Urothelium cell line (cell line): ENCODE measurements around the gene FHAD1.
"Not testable (repeated sequence)": the region's sequence is repeated elsewhere in the genome, so short reads cannot be mapped to it uniquely, and the experiment has no call there.

ENCODE experiments used
- DNase-seq: peaks from one replicate; pipeline ENCODE4 v3.0.0; 2011; ENCODE audit warnings: low spot score, mixed read lengths
- FAIRE-seq: peaks from 2 replicates; lab custom pipeline; 2011; peaks lifted over from hg19 to GRCh38; lab: Jason Lieb, UNC

FHAD1 gene

DNA sequence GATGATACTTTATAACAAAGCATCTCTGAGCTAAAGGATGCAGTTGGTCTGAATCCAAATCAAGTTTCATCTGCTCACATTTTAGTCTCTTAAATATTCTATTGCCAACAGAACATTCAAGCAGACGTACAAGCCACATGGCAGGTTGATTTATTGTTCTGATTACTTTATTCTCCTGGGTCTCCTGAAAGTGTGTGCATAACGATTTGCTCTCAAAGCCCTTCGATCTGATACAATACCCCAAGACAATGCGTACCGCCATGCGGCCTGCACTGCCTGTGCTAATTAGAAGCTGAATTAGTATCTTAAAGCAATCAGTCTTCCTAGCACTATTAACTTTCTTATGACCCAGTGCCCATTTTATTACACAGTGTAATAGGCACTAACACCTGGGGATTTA, 56.9 kb downstream of the FHAD1 start:
- DNase-seq (no peak), FAIRE-seq (no peak)

DNA sequence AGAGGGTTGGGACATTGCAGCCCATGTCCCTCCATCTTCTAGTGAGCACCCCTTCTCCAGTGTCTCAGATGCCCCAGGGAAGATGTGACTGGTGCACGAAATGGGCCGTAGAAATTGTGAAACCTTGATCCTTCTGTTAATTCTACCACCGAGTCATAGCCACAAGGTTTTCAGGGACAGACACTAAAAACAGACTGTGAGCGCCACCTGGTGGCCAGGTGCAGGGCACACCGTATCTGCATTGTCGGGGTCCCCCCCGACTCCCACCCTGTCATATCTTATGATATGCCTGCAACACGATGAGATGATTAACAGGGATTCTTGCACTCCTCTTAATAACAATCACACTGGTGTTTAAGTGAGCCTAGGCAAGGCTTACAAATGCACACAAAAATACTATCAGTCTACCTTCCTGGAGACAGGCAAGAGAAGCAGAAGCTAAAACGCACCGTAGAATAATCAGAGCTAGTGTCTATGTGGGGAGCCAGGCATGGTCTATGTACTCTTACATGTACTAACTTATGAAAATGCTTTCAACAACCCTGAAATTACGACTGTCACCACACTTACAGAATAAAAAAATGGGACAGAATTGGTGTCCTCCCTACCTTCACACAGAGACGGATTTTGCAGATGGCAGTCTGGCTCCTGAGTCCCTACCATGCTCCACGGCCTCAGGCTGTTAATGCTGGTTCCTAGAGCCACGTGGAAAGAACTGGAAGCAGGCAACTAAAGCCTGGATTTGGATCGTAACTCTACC, 57.9 kb downstream of the FHAD1 start:
- FAIRE-seq, result no peak

DNA sequence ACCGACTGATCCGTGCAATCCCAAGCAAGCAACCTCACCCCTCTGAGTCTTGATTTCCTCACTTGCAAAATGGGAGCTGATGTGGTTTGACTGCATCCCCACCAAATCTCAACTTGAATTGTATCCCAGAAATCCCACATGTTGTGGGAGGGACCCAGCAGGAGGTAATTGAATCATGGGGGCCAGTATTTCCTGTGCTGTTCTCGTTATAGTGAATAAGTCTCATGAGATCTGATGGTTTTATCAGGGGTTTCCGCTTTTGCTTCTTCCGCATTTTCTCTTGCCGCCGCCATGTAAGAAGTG, 58.4 kb downstream of the FHAD1 start:
- no peak for DNase-seq
- no peak for FAIRE-seq

More for the DNA sequence above, 57.9 kb downstream of the FHAD1 start:
- peak; percentile 65 for DNase-seq

DNA sequence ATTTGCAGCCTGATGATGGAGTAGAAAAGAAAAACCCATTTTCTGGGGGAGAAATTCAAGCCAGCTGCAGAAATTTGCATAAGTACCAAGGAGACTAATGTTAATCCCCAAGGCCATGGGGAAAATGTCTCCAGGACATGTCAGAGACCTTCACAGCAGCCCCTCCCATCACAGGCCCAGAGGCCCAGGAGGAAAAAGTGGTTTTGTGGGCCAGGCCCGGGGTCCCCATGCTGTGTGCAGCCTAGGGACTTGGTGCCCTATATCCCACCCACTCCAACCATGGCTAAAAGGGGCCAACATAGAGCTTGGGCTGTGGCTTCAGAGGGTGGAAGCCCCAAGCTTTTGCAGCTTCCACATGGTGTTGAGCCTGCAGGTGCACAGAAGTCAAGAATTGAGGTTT, 59.3 kb downstream of the FHAD1 start:
- FAIRE-seq, DNase-seq: not testable (repeated sequence)

DNA sequence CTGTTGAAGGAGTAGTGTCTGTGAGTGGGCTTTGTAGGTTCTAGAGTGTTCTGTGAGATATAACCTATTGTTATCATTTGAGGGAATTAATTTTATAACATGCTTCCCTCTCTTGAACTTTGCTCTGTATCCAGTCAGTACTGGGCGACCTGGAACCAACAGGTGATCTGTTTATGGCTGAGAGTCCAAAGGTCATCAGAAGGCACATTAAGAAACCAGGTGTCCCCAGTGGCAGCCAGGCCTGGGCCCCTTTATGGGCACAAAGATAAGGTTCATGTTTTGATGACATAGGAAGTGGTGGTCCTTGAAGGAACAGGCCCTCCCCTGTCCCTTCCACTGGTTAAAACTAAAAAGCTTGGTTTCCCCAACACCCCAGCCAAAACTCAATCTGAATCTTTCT, 61.1 kb downstream of the FHAD1 start:
- FAIRE-seq, result no peak

DNA sequence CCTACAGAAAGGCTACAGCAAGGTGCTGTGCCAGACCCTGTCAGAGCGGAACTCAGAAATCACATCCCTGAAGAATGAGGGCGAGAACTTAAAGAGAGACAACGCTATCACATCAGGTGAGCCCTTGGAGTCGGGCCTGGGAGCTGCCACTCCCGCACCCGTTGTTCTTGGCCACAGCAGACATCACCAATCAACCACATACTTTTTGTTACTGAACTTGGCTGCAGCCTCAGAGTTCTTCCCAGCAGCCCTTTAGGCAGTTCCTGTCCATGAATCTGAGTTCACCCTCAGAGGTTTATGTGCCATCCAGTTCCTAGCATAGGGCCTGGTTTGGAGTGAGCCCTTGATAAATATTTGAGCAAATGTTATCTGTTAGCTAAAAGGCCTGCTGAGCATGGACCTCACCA, 61.6 kb downstream of the FHAD1 start:
- DNase-seq (no peak), FAIRE-seq (no peak)

More for the DNA sequence above, 61.1 kb downstream of the FHAD1 start:
- no peak for DNase-seq

DNA sequence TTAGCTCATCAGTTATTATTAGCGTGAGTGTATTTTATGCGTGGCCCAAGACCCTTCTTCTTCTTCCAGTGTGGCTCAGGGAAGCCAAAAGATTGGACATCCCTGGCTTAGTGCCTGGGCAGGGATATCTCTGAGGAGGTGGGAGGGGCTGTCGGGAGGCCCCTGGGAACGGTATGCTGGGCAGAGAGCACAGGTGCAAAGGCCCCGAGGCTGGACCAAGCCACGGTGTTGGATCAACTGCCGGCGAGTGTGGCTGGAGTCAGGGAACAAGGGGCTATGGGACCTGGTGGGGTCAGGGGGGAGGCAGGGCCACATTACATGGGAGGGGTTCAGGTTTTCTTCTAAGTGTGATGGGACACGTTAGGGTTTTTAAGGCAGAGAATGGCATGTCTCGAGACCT, 62.7 kb downstream of the FHAD1 start:
- no peak for DNase-seq
- FAIRE-seq, result no peak

DNA sequence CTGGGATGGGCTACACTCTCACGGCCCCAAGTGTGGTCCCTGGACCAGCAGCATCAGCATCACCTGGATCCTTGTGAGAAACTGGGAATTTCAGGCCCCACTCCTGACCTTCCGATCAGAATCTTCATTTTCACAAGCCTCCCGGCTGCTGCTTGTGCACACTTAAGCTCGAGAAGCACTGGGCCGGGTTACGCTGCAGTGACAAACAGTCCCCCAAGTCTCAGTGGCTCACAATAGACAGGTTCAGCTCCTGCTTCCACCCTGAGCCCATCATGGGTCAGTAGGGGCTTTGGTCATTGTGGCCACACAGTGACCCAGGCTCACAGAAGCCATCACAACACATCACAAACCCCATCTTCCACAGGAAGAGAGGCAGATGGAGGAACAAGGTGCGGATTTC, 63.5 kb downstream of the FHAD1 start:
- DNase-seq, result no peak
- FAIRE-seq, result no peak

DNA sequence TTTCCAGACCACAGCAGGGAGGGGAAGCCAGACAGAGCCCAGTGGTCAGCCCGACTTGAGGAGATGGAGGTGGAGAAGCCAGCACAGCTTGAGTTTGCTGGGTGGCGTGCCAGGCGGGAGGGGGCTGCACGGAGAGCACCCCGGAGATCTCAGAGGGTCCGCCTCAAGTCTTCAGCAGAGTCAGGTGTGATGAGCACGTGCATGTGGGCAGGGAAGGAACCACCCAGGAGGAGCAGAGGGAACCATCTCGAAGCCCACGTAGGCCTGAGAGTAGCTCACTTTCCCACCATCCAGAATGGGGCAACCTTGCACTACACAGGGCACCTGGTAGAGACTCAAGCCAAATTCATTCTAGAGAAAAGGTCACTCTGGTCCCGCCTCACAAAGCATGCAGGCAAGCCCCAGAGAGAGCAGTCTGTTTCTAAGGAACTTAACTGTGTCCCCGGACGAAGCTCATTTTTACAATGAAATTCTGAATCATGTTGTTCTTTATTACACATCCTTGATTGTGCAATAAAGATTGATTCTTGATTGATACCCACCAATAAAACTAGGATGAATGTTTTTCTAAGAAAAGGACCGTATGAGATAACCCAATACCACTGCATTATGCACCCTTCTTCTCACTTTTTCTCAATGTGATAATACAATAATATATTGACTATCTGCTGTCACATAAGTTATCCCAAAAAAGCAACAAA, 64.2 kb downstream of the FHAD1 start:
- DNase-seq, result no peak
- FAIRE-seq, result no peak

DNA sequence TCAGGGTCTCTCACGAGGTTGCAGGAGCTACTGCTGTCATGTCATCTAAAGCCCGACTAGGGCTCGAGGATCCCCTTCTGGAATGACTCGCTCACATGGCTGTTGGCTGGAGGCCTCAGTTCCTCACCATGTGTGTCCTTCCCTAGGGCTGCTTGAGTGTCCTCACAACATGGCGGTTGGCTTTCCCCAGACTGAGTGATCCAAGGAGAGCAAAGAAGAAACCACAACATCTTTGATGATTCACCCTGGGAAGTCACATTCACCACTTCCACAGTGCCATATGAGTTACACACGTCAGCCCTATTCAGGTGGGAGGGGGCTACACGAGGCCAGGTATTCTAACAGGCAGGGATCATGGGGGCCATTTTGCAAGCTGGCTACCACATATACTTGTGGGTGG, 64.9 kb downstream of the FHAD1 start:
- no peak for DNase-seq
- no peak for FAIRE-seq

DNA sequence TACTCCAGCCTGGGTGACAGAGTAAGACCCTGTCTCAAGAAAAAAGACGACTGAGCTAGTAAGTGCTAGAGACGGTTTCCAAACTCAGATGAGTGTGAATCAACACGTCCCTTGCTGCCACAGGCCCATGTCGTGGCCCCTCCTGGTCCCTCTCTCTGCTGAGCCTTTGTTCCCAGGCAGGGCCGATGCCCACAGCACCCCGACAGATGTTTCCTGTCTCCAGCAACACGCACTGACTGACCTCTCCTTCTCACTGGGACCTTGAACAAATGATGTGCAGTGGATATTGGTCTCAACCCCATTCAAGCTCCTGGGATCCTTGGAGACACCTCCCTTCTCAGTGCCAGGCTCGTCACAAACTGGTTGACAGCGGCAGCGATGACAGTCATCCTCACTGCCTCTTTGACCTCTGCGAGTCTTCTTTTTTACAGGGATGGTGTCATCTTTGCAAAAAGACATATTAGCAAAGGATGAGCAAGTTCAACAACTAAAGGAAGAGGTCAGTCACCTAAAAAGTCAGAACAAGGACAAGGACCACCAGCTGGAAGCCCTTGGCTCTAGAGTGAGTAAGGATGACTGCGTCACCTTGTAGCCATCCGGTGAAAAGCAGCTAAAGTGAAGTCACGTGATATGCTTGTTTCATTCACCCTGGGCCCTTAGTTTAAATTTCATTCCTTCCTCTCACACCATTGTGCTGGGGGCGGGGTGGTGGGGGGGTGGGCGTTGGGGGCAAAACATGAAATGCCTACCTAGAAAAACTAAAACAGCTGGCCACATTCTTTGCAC, 65.8 kb downstream of the FHAD1 start:
- DNase-seq, result no peak
- no peak for FAIRE-seq

DNA sequence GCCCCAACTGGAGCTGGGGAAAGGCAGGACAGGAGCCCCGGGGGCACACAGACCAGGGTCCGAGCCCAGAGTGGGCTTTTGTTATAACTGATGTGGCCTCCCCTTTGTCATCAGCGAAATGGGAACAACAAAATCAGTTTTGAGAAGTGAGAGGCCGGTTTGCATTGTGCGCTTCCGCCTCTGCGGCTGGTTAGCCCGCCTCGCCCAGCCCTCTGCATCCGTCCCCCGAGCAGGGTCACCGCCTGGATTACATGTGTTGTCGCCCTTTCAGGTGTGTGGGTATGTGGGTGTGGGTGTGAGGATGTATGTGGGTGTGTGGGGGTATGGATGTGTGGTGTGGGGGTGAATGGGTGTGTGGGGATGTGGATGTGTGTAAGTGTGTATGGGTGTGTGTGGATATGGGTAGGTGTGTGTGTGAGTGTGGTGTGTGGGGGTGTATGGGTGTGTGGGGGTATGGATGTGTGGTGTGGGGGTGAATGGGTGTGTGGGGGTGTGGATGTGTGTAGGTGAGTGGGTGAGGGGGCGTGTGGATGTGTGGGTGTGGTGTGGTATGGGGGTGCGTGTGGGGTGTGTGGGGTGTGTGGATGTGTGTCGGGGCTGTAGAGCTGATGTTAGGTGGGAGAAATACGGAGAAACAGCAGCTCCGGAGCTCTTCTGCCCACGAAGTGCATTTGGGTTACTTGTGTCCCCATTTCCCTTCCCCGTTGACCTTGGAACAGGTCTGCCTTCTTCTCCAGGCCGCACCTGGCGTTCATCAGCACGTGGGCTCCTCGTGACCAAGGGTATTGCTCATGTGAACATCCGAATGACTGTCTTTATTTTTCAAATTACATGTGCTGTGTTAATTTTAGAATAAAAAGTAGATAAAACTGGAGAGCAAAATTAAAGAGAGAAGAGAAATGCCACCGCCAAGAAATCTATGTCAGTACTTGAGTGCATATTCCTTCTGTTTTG, 67.6 kb downstream of the FHAD1 start:
- DNase-seq (no peak), FAIRE-seq (peak; percentile 78)

DNA sequence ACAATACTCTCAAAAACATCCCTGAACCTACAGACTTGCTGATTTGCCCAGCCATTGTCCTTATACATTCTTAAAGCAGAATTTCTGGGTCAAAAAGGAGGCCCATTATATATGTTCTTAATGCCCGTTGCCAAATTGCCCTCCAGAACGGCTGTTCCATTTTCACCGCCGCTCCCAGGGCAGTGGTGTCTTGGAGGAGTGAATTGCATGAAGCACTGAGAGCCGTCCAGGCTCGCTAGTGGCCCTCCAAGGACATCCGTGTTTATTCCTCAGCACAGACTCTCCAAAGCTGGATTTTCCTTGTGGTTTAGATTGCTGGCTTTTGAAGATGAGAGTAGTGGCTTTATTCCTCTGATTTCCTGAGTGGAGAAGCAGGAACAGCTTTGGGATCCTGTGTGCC, 68.8 kb downstream of the FHAD1 start:
- FAIRE-seq, result no peak
- DNase-seq, result no peak

DNA sequence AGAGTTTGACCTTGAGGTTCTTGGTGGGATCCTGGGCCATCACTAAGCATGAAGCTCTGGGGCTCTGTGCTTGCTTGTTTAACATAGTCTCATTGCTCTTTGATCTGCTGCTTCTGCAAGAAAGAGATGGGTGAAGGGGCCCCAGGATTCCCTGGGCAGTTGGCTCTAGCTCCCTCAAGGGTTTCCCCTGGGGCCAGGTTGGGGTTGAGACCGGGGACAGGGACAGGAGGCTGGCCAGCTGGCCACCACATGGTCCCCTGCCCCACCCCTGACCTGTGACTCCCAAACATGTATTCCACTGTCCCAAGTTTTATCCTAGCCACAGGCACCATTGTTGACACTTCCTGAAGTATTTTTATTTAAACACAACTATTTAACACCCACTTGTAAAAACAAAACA, 69.5 kb downstream of the FHAD1 start:
- no peak for DNase-seq
- no peak for FAIRE-seq

DNA sequence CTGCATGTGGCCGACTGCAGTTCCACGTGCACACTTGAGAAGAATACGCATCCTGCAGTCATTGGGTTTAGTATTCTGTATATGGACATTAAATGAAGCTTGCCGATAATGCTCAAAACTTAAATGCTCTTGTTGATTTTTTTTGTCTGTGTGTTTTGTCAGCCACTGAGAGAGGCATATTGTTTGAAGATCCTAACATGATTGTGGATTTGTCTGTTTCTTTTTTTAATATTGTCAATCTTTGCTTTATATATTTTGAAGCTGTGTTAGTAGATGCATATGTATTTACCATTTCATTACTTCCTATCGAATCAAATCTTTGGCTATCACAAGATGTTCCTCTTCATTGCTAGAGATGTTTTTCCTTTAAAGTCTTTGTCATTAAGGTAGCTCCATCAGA, 73.2 kb downstream of the FHAD1 start:
- no peak for FAIRE-seq
- DNase-seq, result no peak

DNA sequence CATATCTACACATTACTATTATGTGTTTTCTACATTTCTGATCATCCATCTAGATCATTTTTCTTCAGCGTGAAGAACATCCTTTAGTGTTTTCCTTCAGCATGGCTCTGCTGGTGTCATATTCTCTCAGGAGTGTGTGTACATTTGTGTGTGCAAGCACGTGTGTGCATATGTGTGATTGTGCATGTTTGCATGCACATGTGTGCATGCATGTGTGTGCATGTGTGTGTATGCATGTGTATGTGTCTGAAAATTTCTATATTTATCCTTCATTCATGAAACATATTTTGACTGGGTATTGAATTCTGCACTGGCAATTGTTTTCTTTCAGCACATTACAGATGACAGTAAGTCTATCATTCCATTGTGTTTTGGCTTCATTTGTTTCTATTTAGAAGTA, 74.6 kb downstream of the FHAD1 start:
- DNase-seq, result no peak
- no peak for FAIRE-seq

DNA sequence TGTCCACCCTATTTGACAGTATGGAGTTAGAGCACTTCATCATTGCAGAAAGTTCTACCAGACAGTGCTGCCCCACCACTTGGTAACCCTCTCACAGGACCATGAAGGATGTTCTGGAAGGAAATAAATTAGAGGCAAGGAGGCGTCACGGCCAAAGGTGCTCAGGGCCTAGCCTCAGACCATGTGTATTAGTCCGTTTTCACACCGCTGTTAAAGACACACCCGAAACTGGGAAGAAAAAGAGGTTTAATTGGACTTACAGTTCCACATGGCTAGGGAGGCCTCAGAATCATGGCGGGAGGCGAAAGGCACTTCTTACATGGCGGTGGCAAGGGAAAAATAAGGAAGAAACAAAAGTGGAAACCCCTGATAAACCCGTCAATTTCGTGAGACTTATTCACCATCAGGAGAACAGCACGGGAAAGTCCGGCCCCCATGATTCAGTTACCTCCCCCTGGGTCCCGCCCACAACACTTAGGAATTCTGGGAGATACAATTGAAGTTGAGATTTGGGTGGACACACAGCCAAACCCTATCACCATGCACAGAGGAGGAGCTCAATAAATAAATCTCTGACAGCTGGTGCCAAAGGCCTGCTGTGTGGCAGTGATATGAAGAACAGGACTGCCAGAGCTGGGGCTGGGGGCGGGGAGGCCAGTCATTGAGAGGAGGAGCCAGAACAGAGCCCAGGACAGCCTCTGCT, 75.8 kb downstream of the FHAD1 start:
- no peak for DNase-seq
- FAIRE-seq, result no peak

DNA sequence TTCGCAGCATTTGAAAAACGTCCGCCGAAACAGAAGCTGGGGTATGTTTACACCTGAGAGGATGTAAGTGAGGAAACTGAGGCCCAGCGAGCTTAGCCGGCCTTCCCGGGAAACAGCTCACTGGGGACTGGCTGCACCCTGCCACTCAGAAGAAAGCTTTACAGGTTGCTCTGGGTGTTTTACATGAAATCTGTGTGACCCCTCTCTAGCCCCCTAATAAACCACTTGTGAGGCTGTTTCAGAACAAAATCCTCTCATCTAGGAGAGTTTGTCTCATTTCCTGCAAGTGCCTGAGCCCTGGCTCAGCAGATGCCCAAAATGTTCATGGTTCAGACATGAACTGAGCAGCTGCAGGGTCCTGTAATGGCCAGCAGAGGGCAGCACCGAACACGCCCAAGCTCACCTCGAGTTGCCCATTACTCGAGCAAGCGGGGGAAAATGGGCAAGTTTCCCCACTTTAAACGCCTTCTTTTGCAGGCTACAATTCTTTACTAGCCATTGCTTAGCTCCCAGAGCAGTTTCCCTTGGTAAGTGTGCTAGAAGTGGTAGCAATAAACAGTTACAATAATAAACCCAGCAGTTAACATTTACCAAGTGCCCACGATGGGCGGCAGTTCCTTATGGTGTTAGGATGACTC, 76.4 kb downstream of the FHAD1 start:
- no peak for FAIRE-seq
- DNase-seq, result peak; percentile 78

DNA sequence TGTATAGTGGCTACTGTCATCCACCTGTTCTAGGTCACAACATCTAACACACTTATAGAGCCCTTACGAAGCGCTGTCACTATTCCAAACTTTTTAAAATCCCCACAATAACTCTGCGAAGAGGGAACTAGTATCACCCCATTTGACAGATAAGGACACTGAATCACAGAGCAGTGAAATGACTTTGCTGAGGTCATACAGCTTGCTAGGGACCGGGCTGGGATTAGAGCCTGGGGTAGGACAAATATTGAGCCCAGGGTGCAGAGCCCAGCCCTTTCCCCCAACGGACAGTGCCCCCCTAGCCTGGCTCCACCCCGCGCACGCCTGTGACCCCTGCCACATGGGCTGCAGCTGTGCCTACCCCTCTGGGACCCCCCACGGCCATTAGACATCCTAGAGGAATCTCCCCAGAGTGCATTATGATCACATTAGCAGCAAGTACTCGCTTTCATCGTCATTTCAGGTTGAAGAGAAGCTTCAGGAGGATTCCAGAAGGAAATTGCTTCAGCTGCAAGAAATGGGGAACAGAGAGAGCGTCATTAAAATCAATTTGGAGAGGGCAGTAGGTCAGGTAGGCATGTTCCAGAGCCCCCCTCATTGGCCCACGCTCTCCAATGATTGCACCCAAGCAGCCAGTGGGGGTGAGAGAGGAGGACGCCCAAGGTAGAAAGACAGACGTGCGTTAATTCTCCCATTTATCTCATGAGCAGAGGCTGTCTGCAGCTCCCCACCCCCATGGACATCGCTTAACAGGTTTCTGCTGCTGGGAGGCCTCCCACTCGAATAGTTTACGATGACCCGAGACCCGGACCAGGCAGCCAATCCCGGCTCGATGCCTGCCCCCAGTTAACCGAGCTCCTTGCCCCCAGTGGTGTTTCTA, 77.2 kb downstream of the FHAD1 start:
- DNase-seq, result no peak
- no peak for FAIRE-seq
